Adrenal gland (tissue), 12 donors: ENCODE data around the gene SLC14A1. TPM values are rescaled to one million over a fixed set of nuclear protein-coding genes. Genes with fewer than 3 reads are reported as not detected.

Source experiments
- DNase-seq, 7 donors: peaks; one replicate each; pipeline ENCODE4 v3.0.0-alpha.2; 2019 to 2020
- H3K27ac ChIP-seq, 5 donors: fragments of 200-600 bp; sonication (generic) in 4 of 5; 1 replicate in 3 of 5; 2 replicates in 2 of 5; pipeline versions ENCODE4 v1.5.1 to v1.8.0; 2016 to 2020; ENCODE audit warnings: mild to moderate bottlenecking in 1 of 5
- H3K27me3 ChIP-seq: fragments of 200-600 bp; 2 replicates; pipeline ENCODE4 v1.8.0; 2021
- H3K36me3 ChIP-seq, 2 donors: fragments of 200-600 bp; replicated peaks in 1 of 2; 1 replicate in 1 of 2; 2 replicates in 1 of 2; pipeline versions ENCODE4 v1.5.1 to v1.8.0; 2018 to 2022
- H3K4me1 ChIP-seq, 2 donors: fragments of 200-600 bp; replicated peaks in 1 of 2; 1 replicate in 1 of 2; 2 replicates in 1 of 2; pipeline versions ENCODE4 v1.5.1 to v1.8.0; 2018 to 2021
- H3K4me3 ChIP-seq, 4 donors: fragments of 200-600 bp; sonication (generic) in 3 of 4; one replicate each; pipeline ENCODE4 v1.5.1; 2016 to 2018
- H3K9me3 ChIP-seq, 3 donors: fragments of 200-600 bp; sonication (generic) in 1 of 3; replicated peaks in 1 of 3; 1 replicate in 2 of 3; 2 replicates in 1 of 3; pipeline versions ENCODE4 v1.5.1 to v1.8.0; 2016 to 2021
- POLR2A ChIP-seq, 2 donors: fragments of 450-650 bp; IDR thresholded peaks; one replicate each; pipeline ENCODE4 v1.6.1; 2017; ENCODE audit warnings: antibody characterized with exemption in 2 of 2, mild to moderate bottlenecking in 2 of 2, moderate library complexity in 1 of 2
- WGBS, 4 donors: extraction: QIAGEN DNeasy Blood & Tissue Kit in 2 of 4; methylation state at CpG; one replicate each; pipeline versions ENCODE4 v1.1.5 to v1.1.7; 2013 to 2017; 5-methylcytosine and 5-hydroxymethylcytosine counted together
- intact Hi-C, 2 donors: fragments of 100-400 bp; cut with DNase I; formaldehyde crosslinking; loops; one replicate each; pipeline versions ENCODE4 v1.14.1 to v1.15.0; 2022 to 2023
- polyA plus RNA-seq, 3 donors: library from polyadenylated mRNA; stranded (reverse); fragments of 200-250 nt in 2 of 3; fragments of 350-450 nt in 1 of 3; fragmentation: Illumina TruSeq in 1 of 3; extraction: RNeasy Lipid Tissue Mini Kit (QIAGEN cat#74804) in 1 of 3; gene quantifications; one replicate each; pipeline ENCODE4 v1.2.3, GENCODE V29; 2013 to 2014
- total RNA-seq, 9 donors: library from RNA; depleted of rRNA in 4 of 9; stranded (reverse); fragments of >200 nt in 4 of 9; fragments of 120-200 nt in 1 of 9; fragmentation: NEBNext Ultra II Directional in 1 of 9; extraction: Animal tissue kit (Norgen Biotek cat#: 25700) in 1 of 9; gene quantifications; one replicate each; pipeline versions ENCODE4 v1.1.0 to v1.2.4, GENCODE V29; 2013 to 2023
- TF ChIP-seq, protein P1 (sequence below), 6 experiments: fragments of 450-650 bp in 4 of 6; fragments of 200-600 bp in 2 of 6; sonication (generic) in 1 of 6; IDR thresholded peaks; 1 replicate in 5 of 6; 2 replicates in 1 of 6; pipeline versions ENCODE4 v1.5.1 to v1.8.0; 2016 to 2021; ENCODE audit warnings: antibody characterized with exemption in 6 of 6, mild to moderate bottlenecking in 2 of 6, moderate library complexity in 1 of 6
- donor health status: healthy with polysubstance abuse.
- donor health status: Bipolar disorder and iron deficiency.
- donor health status: DM: yes; HTN: yes; CAD: no.
- donor health status: DM: no; HTN: no; CAD: no.
- donor health status: DM: no; HTN: no; CAD: no.
- donor health status: DM: yes; HTN: yes; CAD: no.

Gene SLC14A1
- total and polyA plus RNA-seq, 12 donors: 0.57 to 8.8 (median 2.7) TPM

DNA sequence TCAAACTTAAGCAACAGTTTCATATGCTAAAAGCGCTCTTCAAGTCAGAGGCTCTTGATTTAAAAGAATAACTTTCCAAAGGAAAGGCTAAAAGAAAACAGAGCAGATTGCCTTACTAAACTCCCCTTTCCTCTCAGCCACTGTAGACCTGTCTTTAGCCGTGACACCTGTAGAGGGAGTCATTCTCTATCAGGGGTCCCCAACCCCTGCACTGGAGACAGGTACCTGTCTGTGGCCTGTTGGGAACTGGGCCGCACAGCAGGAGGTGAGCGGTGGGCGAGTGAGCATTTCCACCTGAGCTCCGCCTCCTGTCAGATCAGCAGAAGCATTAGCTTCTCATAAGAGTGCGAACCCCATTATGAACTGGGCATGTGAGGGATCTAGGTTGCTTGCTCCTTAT lies 9.6 kb downstream of the SLC14A1 start:
- H3K9me3 ChIP-seq: no peaks in the 10 kb centered on the region
- no peaks in the 10 kb centered on the region for H3K27me3 ChIP-seq
- no peak overlapping the region for H3K27ac ChIP-seq
- TF ChIP-seq POLR2A (IDR thresholded peaks at IDR 0.05): no peak
- TF ChIP-seq, protein P1, sequence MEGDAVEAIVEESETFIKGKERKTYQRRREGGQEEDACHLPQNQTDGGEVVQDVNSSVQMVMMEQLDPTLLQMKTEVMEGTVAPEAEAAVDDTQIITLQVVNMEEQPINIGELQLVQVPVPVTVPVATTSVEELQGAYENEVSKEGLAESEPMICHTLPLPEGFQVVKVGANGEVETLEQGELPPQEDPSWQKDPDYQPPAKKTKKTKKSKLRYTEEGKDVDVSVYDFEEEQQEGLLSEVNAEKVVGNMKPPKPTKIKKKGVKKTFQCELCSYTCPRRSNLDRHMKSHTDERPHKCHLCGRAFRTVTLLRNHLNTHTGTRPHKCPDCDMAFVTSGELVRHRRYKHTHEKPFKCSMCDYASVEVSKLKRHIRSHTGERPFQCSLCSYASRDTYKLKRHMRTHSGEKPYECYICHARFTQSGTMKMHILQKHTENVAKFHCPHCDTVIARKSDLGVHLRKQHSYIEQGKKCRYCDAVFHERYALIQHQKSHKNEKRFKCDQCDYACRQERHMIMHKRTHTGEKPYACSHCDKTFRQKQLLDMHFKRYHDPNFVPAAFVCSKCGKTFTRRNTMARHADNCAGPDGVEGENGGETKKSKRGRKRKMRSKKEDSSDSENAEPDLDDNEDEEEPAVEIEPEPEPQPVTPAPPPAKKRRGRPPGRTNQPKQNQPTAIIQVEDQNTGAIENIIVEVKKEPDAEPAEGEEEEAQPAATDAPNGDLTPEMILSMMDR (IDR thresholded peaks at IDR 0.05): no peak
- 85 to 92% (median 90%) methylated on average over 5 to 7 of the region's 7 CpGs for WGBS, 4 donors
- DNase-seq: no peak
- H3K36me3 ChIP-seq: no peaks in the 10 kb centered on the region
- H3K4me3 ChIP-seq: no peak overlapping the region
- intact Hi-C loops: no loop called here
- no peaks in the 10 kb centered on the region for H3K4me1 ChIP-seq

GRCh38 chr18:45734505-45734904 lies 10.5 kb downstream of the SLC14A1 start:
- H3K4me1 ChIP-seq: no peaks in the 10 kb centered on the region
- H3K36me3 ChIP-seq: no peaks in the 10 kb centered on the region
- H3K9me3 ChIP-seq: no peaks in the 10 kb centered on the region
- no peaks in the 10 kb centered on the region for H3K27me3 ChIP-seq
- no peak overlapping the region for H3K4me3 ChIP-seq
- DNase-seq: no peak
- intact Hi-C loops: no loop called here
- H3K27ac ChIP-seq: no peak overlapping the region
- TF ChIP-seq POLR2A (IDR thresholded peaks at IDR 0.05): no peak
- TF ChIP-seq, protein P1 (IDR thresholded peaks at IDR 0.05): no peak
- WGBS, 4 donors: 90 to 100% (median 97%) methylated on average over 5 of the region's 5 CpGs

- intact Hi-C loops: no loop called here
- WGBS, 4 donors: 85 to 91% (median 91%) methylated on average over 5 to 6 of the region's 6 CpGs
- Histone ChIP-seq H3K27ac (no peak overlapping the region), H3K36me3 (no peaks in the 10 kb centered on the region), H3K4me3 (no peak overlapping the region), H3K9me3 (no peaks in the 10 kb centered on the region), H3K27me3 (no peaks in the 10 kb centered on the region), H3K4me1 (no peaks in the 10 kb centered on the region)
- DNase-seq: no peak
- TF ChIP-seq, protein P1 (IDR thresholded peaks at IDR 0.05): no peak
- no peak for TF ChIP-seq POLR2A (IDR thresholded peaks at IDR 0.05)
Observed at GRCh38 chr18:45734944-45735343, 11.0 kb downstream of the SLC14A1 start.

- H3K4me3 ChIP-seq: no peak overlapping the region
- DNase-seq: no peak
- H3K4me1 ChIP-seq: no peaks in the 10 kb centered on the region
- no peaks in the 10 kb centered on the region for H3K27me3 ChIP-seq
- intact Hi-C loops: no loop called here
- no peaks in the 10 kb centered on the region for H3K9me3 ChIP-seq
- no peaks in the 10 kb centered on the region for H3K36me3 ChIP-seq
- no peak overlapping the region for H3K27ac ChIP-seq
- TF ChIP-seq POLR2A (IDR thresholded peaks at IDR 0.05): no peak
- TF ChIP-seq, protein P1 (IDR thresholded peaks at IDR 0.05): no peak
Observed at GRCh38 chr18:45738660-45739059, 14.7 kb downstream of the SLC14A1 start.
